HCT116 (cell line): ENCODE data around the gene GRM8. TPM values are rescaled to one million over a fixed set of nuclear protein-coding genes. Genes with fewer than 3 reads are reported as not detected.

Experiments used
- ATAC-seq: fragments of 200-7000 bp; cut with Tn5 transposase; 2 replicates; pipeline ENCODE4 v1.9.1; 2020; ENCODE audit warnings: mild to moderate bottlenecking, moderate library complexity
- BruUV-seq: library from RNA; stranded (reverse); fragments of 400-500 nt; replicated peaks from 2 replicates; lab custom pipeline; 2021; lab: Mats Ljungman, UMichigan
- CTCF ChIA-PET: fragments of 300-600 bp; sonication (Branson Sonifier 250); formaldehyde crosslinking; loops from one replicate; lab custom pipeline; 2021; ENCODE audit warnings: antibody characterized with exemption; lab: Charles Lee
- POLR2A ChIA-PET: fragments of 300-600, 350-600 bp; sonication (Branson Sonifier 250); formaldehyde crosslinking; loops from one replicate; lab custom pipeline; 2021; ENCODE audit warnings: antibody characterized with exemption; lab: Charles Lee
- RAD21 ChIA-PET, 2 experiments: fragments of 300-600 bp; sonication (Branson Sonifier 250); formaldehyde crosslinking; loops; one replicate each; lab custom pipeline; 2023; ENCODE audit warnings: low total read pairs in 2 of 2; ENCODE audit not compliant: uncharacterized antibody in 2 of 2, unreplicated experiment in 2 of 2, low non-redundant PET in 1 of 2; lab: Charles Lee
- DNase-seq: peaks from one replicate; pipeline ENCODE4 v3.0.0-alpha.2; 2010; ENCODE audit warnings: low read depth, low spot score
- H2AFZ ChIP-seq: fragments of 200-600 bp; shearing (Covaris generic), sonication (generic); 2 replicates; pipeline ENCODE4 v1.6.1; 2017; ENCODE audit warnings: low read depth, mixed run types, mixed read lengths, antibody characterized with exemption, low read length; ENCODE audit not compliant: poor library complexity, severe bottlenecking
- H3K27ac ChIP-seq: 2 replicates; pipeline ENCODE4 v1.5.1; 2012; ENCODE audit warnings: low read depth, low read length
- H3K27me3 ChIP-seq: fragments of 200-600 bp; sonication (generic); 2 replicates; pipeline ENCODE4 v1.6.1; 2016; ENCODE audit warnings: mixed run types, low read length, mixed read lengths; ENCODE audit not compliant: insufficient read depth
- H3K36me3 ChIP-seq, 2 experiments: fragments of 200-500 bp in 1 of 2; fragments of 200-600 bp in 1 of 2; sonication (Bioruptor generic) in 1 of 2; sonication (generic) in 1 of 2; 2 replicates each; pipeline versions ENCODE4 v1.5.1 to v1.6.1; 2014 to 2016; ENCODE audit warnings: low read length in 2 of 2, inconsistent platforms in 1 of 2, mixed read lengths in 1 of 2, mixed run types in 1 of 2; ENCODE audit not compliant: insufficient read depth in 2 of 2, control insufficient read depth in 1 of 2
- H3K4me1 ChIP-seq, 2 experiments: fragments of 200-600 bp in 1 of 2; sonication (generic) in 1 of 2; 2 replicates each; pipeline versions ENCODE4 v1.5.1 to v1.6.1; 2012 to 2017; ENCODE audit warnings: low read length in 2 of 2, inconsistent platforms in 1 of 2, mild to moderate bottlenecking in 1 of 2, mixed read lengths in 1 of 2, mixed run types in 1 of 2, moderate library complexity in 1 of 2; ENCODE audit not compliant: insufficient read depth in 2 of 2, control insufficient read depth in 1 of 2
- H3K4me2 ChIP-seq: fragments of 200-600 bp; sonication (generic); 2 replicates; pipeline ENCODE4 v1.6.1; 2017; ENCODE audit warnings: mixed run types, low read length, mixed read lengths
- H3K4me3 ChIP-seq, 2 experiments: fragments of 200-600 bp in 1 of 2; sonication (generic) in 1 of 2; replicated peaks in 1 of 2; 2 replicates each; pipeline ENCODE4 v1.5.1; 2011 to 2016; ENCODE audit warnings: low read length in 2 of 2, control low read depth in 1 of 2, low read depth in 1 of 2, mild to moderate bottlenecking in 1 of 2, mixed read lengths in 1 of 2, mixed run types in 1 of 2
- H3K79me2 ChIP-seq: fragments of 200-600 bp; sonication (generic); 2 replicates; pipeline ENCODE4 v1.6.1; 2017; ENCODE audit warnings: mild to moderate bottlenecking, mixed run types, low read length, moderate library complexity, mixed read lengths; ENCODE audit not compliant: insufficient read depth
- H3K9ac ChIP-seq: fragments of 200-600 bp; sonication (generic); 2 replicates; pipeline ENCODE4 v1.6.1; 2016; ENCODE audit warnings: low read length, mixed read lengths
- H3K9me2 ChIP-seq: fragments of 200-600 bp; sonication (generic), shearing (Covaris generic); 2 replicates; pipeline ENCODE4 v1.6.1; 2017; ENCODE audit warnings: mixed run types, mild to moderate bottlenecking, moderate library complexity; ENCODE audit not compliant: insufficient read depth
- H3K9me3 ChIP-seq, 2 experiments: fragments of 200-500 bp in 1 of 2; fragments of 200-600 bp in 1 of 2; sonication (Bioruptor generic) in 1 of 2; sonication (generic) in 1 of 2; 2 replicates each; pipeline ENCODE4 v1.6.1; 2014 to 2017; ENCODE audit warnings: low read length in 2 of 2, mixed read lengths in 2 of 2, inconsistent platforms in 1 of 2, low read depth in 1 of 2, mild to moderate bottlenecking in 1 of 2, mixed run types in 1 of 2, moderate library complexity in 1 of 2; ENCODE audit not compliant: control insufficient read depth in 1 of 2, insufficient read depth in 1 of 2
- H4K20me1 ChIP-seq: fragments of 200-600 bp; sonication (generic), shearing (Covaris generic); 2 replicates; pipeline ENCODE4 v1.6.1; 2017; ENCODE audit warnings: mixed run types, mild to moderate bottlenecking, moderate library complexity; ENCODE audit not compliant: insufficient read depth
- CBX3 ChIP-seq: IDR thresholded peaks from 2 replicates; pipeline ENCODE4 v1.6.1; 2012; ENCODE audit warnings: low read depth
- CEBPB ChIP-seq: IDR thresholded peaks from 2 replicates; pipeline ENCODE4 v1.6.1; 2012; ENCODE audit warnings: low read depth
- CTCF ChIP-seq, 3 experiments: fragments of 200-600 bp in 1 of 3; sonication (generic) in 1 of 3; IDR thresholded peaks in 2 of 3; conservative IDR thresholded peaks in 1 of 3; 2 replicates each; pipeline ENCODE4 v1.5.1; 2012 to 2017; ENCODE audit warnings: low read depth in 2 of 3, low read length in 2 of 3, antibody characterized with exemption in 1 of 3, borderline replicate concordance in 1 of 3, control low read depth in 1 of 3, mild to moderate bottlenecking in 1 of 3, mixed read lengths in 1 of 3, mixed run types in 1 of 3, moderate library complexity in 1 of 3; ENCODE audit not compliant: insufficient read depth in 1 of 3
- EZH2 ChIP-seq: fragments of 200-600 bp; sonication (generic); IDR thresholded peaks from 2 replicates; pipeline ENCODE4 v1.6.1; 2017; ENCODE audit warnings: antibody characterized with exemption, mixed run types
- EZH2phosphoT487 ChIP-seq: fragments of 200-600 bp; IDR thresholded peaks from 2 replicates; pipeline ENCODE4 v1.6.1; 2018; ENCODE audit warnings: antibody characterized with exemption, borderline replicate concordance
- FOSL1 ChIP-seq: IDR thresholded peaks from 2 replicates; pipeline ENCODE4 v1.6.1; 2012; ENCODE audit warnings: low read depth
- JUND ChIP-seq: IDR thresholded peaks from 2 replicates; pipeline ENCODE4 v1.6.1; 2012
- MAX ChIP-seq: IDR thresholded peaks from 2 replicates; pipeline ENCODE4 v1.6.1; 2012
- REST ChIP-seq: IDR thresholded peaks from 2 replicates; pipeline ENCODE4 v1.6.1; 2012; ENCODE audit warnings: low read depth
- SIN3A ChIP-seq: IDR thresholded peaks from 2 replicates; pipeline ENCODE4 v1.6.1; 2012; ENCODE audit warnings: low read depth
- SP1 ChIP-seq: IDR thresholded peaks from 2 replicates; pipeline ENCODE4 v1.6.1; 2012; ENCODE audit warnings: low read depth
- SRF ChIP-seq: IDR thresholded peaks from 2 replicates; pipeline ENCODE4 v1.6.1; 2012; ENCODE audit warnings: low read depth
- TCF7L2 ChIP-seq: IDR thresholded peaks from 2 replicates; pipeline ENCODE4 v1.7.0; 2011; ENCODE audit warnings: borderline replicate concordance, inconsistent platforms; ENCODE audit not compliant: insufficient read depth, insufficient read length; ENCODE audit errors: extremely low read depth
- intact Hi-C: fragments of 100-400 bp; cut with micrococcal nuclease; formaldehyde crosslinking; loops from 2 replicates; pipeline ENCODE4 v1.10.0; 2022
- total RNA-seq: library from RNA; stranded (reverse); gene quantifications from one replicate; pipeline ENCODE4 v1.2.1, GENCODE V29; 2021; ENCODE audit not compliant: unreplicated experiment

The GRM8 gene
- total RNA-seq, 1 experiment from 2014 or later, result 0.05 TPM

- no peak for ATAC-seq
- Histone ChIP-seq H3K36me3 (no peaks in the 10 kb centered on the region), H4K20me1 (no peaks in the 10 kb centered on the region), H3K4me1 (no peaks in the 10 kb centered on the region), H3K27me3 (no peaks in the 10 kb centered on the region), H3K79me2 (no peaks in the 10 kb centered on the region), H3K9ac (no peak overlapping the region), H3K9me2 (no peaks in the 10 kb centered on the region), H3K4me2 (no peak overlapping the region), H3K4me3 (no peak overlapping the region), H3K9me3 (no peaks in the 10 kb centered on the region), H2AFZ (no peak overlapping the region), H3K27ac (no peak overlapping the region)
- DNase-seq, result no peak
- RAD21 ChIA-PET, result no interaction called here
- BruUV-seq, result no TSS peak
- intact Hi-C loops, result no loop called here
- POLR2A ChIA-PET, result no interaction called here
- TF ChIP-seq JUND (no peak), SRF (no peak), CBX3 (no peak), EZH2 (no peak), CTCF (IDR thresholded peaks at IDR 0.05 in 2 of 3, conservative IDR thresholded peaks at IDR 0.05 in 1 of 3; ENCODE audit: borderline replicate concordance in 1 of 3, insufficient read depth in 1 of 3, low read depth in 2 of 3, low read length in 2 of 3) (no peak), MAX (no peak), EZH2phosphoT487 (no peak), SIN3A (no peak), CEBPB (no peak), TCF7L2 (no peak), FOSL1 (no peak), REST (no peak), SP1 (no peak)
- CTCF ChIA-PET, result no interaction called here
Measured at GRCh38 chr7:127056202-127056601, 196.5 kb downstream of the GRM8 start.
